NCI-H1436 (cell line): Measurements from ENCODE around the gene RCVRN.

Experiments
- DNase-seq: peaks from one replicate; lab custom pipeline; 2025; lab: John Stamatoyannopoulos, UW

RCVRN gene

DNA sequence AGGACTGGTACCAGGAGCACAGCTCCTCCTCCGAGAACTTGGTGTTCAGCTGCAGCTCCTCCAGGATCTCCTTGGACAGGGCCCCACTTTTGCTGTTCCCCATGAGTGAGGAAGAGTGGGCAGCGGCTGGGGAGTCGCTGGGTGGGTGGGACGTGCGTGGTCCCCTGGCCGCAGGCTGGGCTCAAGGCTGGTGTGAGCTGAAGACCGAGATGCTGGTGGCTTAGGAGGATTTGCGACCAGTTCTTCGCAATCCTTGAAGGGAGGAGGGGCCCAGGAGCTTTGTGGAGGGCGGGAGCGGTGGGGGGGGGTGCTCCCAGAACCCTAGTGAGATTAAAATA, at the start of gene RCVRN:
Gene RCVRN (minus strand): TSS at position 194 of the 338 bp plus-strand sequence. CDS start 91 bp downstream, at position 103.
- DNase-seq, result no peak

DNA sequence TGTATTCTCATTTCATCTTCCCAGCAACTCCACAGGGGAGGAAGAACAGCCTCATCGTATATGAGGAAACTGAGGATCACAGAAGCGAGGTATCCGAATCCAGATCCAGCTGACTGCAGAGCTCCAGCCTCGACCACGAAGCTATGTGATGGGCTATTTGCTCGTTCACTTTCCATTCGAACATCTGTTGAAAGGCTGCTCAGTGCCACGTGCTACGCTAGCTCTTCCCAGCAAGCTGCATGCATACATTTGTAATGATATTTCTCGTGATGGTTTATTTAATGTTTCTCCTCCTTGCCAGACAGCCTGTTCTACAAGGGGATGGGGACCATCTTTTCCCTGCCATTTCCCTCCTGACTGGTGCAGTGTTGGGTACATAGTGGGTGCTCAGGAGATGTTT, 48.4 kb upstream of the RCVRN start:
- no peak for DNase-seq

DNA sequence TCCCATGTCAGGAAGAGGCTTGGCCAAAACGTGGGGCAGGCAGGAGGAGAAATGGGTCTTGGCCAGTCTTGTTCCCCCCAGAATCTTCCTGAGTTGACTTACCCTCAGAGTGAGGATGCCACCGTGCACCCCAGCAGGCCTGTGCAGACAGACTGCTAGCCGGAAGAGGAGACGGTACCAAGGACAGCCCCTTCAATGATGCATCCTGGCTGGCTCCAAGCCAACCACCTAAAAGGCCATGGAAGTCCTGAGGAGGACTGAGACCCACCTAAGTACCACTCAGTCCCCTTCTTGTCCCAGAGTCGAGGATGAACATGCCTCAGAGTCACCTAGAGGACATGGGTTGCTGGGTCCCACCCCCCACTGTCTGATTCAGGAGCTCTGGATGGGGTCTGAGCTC, 46.7 kb upstream of the RCVRN start:
- DNase-seq, result no peak

DNA sequence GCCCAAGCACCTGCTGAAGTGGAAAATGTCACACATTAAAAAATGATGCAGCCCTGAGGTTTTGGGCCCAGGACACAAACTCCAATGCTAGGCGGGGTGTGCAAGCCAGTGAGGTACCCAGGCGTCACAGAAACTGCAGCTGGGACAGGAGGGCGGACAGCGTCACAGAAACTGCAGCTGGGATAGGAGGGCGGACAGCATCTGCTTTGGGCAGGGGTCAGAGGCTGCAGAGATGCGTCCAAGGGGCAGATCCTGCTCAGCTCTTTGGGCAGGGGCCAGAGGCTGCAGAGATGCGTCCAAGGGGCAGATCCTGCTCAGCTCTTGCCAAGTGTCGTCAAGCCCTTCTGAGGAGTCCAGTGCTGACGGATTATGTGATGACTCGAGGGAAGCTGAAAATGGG, 43.9 kb upstream of the RCVRN start:
- no peak for DNase-seq

DNA sequence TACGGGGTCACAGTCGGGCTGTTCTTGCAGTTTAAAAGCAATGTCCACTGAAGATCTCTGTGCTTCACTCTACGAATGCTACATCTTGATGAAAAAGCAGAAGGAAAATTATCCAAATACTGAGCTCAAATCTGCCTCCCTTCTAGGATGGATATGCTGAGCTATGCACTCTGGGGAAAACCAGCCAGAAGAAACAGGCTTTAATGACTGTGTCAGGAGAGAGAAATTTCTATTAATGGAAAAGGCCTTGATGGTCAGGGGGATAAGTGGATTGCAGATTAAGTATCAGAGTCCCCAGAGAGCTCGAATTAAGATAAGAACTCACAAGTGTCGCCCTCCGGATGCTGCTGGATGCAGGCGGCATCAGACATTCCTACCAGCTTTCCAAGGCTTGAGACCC, 39.6 kb upstream of the RCVRN start:
- no peak for DNase-seq

DNA sequence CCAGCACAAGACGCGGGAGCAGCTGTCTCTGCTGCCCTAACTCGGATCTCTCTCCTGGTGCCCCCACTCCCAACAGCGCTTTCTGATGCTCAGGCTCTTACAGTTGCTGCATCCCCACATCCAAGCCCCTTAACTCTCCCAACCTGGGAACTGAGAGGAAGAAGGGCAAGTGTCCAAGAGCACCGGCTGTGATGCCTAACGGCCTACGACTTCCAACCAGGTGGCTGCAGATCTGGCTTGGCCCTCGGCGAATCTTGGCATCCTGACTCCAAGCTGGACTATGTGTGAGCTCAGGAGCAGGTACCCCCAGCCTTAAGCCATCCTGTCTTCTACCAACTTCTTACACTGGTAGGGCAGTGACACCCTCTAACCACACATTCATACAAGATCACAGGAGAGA, 38.3 kb upstream of the RCVRN start:
- no peak for DNase-seq

DNA sequence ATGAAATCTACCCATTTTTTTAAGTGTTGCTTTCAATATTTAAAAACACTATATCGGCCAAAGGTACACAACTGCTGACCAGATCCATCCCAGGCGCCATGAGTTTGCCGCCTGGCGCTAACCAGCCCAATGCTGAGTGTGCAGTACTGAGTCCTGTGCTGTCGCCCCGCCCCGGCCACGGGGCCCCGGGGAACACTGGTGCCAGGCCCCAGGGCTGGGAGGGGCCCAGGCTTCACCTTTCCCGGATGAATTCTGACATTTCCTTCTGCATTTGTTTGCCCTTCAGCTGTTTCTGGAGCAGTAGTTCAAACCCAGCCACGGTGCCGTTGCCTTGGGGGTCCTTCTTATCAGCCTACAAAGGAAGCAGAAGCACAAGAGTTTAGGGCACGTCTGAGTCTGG, 37.8 kb upstream of the RCVRN start:
- no peak for DNase-seq

DNA sequence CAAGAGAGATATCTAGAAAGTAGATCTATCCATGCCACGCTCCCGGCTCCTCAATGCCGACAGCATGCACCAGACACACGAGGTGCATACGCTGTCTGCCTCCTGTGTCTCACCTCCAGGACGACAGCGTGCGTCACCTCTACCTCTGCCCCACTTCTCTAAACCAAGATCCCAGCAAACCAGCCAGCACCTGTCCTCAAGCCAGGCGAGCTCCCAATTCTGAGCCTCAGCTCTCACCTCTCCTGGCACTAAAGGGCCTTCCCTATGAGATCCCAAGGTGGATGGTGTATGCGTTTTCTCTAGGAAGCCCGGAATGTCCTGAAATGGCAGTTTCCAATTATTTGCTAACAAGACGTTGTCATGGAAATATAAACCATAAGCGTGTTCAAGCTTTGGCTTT, 36.2 kb upstream of the RCVRN start:
- no peak for DNase-seq

DNA sequence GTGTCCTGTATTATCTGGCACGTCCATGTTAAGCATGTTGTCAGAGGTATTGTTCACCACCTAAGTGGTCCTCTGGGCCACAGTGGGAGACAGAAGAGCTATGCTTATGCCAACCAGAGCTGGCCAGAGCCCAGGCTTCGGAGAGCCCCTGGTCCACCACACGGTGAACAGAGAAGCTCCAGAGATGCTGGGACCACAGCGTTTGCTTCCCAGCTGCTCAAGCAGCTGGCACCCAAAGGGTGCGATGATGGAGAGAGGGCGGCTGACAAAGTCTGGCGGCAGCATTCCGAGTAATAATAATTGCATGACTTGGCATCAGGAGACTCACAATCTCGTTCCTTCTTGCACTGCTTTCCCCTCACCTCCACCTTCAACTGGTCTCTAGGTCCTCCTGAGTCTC, 35.8 kb upstream of the RCVRN start:
- no peak for DNase-seq

DNA sequence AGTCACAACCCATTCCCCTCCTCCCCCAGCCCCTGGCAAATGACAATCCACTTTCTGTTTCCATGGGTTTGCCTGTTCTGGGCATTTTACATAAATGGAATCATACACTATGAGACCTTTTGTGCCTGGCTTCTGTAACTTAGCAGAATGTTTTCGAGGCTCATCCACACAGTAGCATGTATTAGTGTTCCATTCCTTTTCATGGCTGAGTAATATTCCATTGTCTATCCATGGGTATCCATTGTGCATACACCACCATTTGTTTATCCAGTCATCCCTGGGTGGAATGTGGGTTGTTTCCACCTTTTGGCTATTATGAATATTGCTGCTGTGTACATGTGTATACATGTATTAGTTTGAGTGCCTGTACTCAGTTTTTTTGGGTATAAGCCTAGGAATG, 33.7 kb upstream of the RCVRN start:
- DNase-seq, result no peak

DNA sequence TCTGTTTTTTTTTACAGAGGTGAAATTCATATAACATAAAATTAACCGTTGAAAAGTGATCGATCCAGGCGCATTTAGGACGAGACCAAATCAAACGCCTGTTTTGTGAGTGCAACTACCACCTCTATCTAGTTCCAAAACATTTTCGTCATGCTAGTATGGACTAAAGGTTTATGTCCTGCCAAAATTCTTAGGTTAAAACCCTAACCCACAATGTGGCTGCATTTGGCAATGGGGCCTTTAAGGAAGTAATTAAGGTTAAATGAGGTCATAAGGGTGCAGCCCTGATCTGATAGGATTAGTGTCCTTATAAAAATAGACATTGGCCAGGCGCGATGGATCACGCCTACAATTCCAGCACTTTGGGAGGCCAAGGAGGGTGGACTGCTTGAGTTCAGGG, 32.8 kb upstream of the RCVRN start:
- DNase-seq, result no peak

DNA sequence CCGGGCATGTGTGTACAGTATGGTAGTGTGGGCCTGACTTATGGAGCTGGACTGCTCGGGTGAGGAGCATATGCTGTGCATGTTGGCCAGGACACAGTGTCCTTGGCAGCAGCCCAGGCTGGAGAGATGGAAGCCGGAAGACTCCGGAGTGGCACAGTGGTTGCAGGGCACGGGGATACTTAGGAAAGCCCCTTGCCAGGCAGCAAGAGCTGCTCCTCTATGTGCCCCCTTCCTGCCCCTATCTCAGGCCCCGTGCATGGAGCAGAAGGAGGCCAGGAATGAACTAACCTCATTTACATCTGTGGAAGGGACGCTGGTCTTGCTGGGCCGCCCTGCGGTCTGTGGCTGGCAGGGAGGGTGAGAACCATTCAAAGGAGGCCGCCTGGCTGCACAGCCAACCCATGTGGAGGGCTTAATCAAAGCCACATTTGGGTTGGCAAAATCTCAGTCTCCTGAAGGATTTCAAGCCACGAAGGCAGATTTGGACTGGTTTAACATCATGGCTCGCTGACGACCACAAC, 32.2 kb upstream of the RCVRN start:
- DNase-seq, result no peak

DNA sequence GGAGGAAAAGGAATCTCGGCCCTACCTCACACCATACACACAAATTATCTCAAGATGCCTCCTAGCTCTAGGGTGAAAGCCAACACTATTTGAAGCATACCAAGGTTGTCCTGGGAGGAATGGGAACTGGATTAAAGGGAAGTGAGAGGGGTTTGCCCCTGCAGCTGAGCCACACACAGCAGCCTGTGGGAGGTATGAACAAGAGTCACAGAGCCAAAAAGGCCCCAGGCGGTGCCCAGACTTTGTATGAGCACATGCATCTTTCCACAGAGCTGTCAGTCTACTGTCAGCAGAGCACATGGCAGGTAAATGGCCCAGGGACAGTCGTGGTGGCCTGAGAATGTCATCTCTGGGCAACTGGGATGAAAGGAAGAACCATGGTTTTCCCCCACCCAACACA, 31.0 kb upstream of the RCVRN start:
- no peak for DNase-seq

DNA sequence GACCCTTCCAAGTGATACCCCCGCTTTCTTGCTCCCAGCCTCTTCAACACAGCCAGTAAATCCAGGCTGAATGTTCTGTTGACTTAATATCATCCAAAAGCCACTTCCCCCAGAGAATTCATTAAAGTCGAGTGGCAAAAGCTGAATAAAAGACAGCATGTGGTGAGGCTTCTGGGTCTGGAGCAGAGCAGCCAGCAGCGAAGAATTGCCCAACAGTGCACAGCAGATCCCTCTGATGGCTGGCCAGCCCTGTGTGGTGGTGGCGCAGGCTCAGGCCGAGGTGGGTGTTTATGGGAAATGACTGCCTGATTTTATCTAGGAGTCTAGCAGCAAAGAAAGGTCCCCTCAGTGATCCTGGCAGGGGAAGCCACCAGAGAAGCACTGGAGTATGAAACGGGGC, 30.3 kb upstream of the RCVRN start:
- no peak for DNase-seq

DNA sequence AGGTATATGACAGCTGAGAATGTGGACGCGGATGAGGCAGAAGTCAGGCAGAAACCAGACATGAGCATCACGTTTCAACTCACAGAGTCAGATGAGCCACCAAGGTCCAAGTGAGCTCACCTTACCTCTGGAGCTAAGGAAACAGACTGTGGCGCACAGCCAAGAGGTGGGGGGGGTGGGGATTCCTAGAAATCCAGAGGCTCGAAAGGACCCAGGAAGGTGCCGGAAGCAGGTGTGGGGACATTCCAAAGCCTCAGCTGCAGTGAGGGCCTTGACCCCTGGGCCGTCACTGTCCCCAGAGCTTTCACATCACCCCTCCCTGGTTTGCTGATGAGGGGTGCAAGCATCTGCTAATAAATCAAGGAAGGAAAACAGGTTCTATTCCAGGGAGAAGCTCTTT, 29.3 kb upstream of the RCVRN start:
- no peak for DNase-seq

DNA sequence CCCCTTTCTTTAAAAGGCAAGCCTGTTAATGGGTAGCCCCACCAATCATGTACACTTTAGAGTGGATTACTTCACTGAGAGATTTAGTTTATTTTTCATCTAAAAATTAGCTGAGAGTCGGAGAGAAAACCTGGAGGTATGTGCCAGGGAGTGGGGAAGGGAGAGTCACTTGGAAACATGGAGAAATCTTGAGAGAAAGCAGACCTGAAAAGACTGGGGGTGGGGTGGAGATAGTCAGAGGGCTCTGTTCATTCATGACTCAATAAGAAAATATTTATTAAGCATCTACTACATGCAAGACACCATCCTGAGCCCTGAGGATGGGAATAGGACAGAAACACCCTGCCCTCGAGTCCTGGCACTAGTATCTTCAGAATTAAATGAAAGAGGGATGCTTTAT, 27.4 kb upstream of the RCVRN start:
- no peak for DNase-seq

DNA sequence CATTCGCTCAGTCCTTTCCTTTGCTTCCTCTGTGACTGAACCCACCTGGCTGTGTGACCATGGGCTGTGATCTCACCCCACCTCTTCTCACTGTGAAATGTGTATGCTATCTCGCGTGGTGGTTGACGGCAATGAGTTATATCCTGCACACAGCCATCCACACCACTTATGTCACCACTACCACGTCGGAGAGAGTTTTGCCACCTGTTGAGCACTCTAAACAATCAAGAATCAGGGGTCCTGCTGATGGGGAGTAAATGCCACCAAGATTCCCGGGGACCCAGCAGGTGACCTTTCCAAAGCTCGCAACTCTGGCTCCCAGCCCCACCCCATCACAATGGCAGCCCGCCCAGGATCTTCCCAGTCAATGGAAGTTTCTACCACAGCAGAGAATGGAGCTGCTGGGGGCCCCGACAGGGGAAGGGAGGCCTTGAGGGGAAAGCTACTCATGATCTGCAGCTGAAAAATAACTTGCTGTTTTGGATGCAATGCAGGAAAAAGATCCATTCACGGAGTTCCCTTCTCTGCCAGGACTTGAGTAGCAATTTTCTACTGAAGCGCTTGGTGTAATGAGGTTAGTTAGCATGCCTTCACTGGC, 26.2 kb upstream of the RCVRN start:
- DNase-seq, result no peak

DNA sequence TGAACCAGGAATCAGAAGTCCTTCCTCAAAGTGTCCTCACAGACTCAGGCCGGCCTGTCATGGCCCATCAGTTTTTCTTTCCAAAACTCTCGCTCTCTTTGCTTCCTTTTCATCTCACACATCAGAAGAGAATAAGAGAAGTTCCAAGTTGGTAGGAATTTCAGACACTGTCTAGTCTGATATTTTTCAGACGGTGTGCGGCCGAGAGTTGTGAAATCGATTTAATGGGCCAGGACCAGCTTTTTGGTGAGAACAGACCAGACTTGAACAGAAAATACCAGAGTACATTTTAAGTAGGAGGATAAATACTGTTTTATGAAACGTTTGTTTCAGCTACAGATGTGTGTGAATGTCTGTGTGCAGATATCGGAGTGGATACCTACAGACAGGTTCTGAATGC, 24.8 kb upstream of the RCVRN start:
- DNase-seq, result no peak

DNA sequence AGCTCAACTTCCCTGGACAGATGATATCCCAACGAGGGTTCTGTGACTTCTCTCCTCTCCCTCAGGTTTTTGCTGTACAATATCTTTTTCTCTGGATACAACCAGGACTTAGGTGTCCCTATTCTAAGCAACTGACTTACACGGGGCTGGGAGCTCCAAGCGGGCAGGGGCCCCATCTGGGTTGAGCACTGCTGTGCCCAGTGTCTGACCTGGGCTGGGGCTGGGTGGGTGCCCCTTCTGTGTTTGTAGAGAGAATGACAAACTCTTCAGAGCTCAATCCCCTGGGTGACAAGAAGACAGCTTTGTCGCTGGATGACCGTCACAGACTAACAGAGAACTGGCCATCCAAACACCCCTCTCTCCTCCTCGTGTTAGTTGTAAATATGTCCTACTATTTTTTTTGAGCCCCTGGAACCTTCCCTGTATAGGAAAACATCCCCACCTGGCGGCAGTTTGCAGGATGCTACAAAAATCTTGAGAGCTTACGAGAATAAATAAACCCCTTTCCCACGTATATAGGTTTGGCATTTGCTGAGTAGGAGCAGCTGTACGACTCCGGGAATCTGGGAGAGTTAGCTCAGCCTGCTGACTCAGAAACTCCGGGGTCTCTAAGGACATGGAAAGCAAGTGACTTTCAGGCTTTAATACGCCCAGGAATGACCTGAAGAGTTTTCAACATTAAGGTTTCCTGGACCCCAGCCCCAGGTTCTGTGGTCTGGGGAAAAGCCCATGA, 23.7 kb upstream of the RCVRN start:
- DNase-seq, result peak; percentile 7

DNA sequence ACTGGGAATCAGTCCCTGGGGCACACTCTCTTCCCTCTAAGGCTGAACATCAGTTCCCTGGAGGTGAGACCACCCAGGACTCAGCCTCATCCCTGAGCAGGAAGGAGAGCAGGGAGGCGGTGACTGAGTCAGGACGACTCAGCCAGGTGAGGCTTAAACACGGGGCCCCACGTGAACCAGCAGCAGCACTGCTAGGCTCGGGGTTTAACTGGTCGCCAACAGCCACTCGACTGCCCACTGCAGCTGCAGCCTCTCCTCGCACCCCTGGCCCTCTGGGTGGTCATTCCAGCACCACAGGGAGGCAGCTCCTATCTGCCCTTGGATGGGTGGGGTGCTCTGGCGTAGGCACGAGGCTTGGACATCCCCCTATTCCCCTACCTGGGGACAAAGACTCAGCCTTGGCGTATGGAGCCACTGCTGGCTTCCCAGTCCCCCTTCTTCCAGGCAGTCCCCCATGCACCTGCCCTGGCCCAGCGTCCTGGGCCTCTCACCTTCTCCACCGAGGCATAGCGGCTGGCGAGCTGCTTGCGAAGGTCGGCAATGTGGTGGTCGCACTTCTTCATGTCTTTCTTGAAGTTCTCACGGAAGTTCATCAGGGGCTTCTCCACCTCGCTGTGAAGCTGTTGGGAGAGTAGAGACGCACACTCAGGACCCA, 21.2 kb upstream of the RCVRN start:
- DNase-seq, result no peak

DNA sequence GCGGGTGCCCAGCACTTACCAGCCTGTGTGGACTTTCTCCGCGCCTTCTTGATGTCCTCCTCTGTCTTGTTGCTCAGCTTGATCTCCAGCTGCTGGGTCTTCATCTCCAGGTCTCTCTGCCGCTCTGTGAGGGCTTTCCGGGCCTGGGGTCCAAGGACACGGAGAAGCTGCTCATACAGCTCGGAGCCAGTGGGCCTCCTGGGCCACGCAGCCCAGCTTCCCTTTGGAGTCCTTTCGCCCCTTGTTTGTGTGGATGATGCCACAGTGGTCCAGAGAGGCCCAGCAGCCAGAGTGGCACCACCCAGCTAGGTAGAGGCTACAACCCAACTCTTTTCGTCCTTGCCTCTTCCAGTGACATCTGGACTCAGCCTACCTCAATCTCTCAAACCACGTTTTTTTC, 20.4 kb upstream of the RCVRN start:
- no peak for DNase-seq

DNA sequence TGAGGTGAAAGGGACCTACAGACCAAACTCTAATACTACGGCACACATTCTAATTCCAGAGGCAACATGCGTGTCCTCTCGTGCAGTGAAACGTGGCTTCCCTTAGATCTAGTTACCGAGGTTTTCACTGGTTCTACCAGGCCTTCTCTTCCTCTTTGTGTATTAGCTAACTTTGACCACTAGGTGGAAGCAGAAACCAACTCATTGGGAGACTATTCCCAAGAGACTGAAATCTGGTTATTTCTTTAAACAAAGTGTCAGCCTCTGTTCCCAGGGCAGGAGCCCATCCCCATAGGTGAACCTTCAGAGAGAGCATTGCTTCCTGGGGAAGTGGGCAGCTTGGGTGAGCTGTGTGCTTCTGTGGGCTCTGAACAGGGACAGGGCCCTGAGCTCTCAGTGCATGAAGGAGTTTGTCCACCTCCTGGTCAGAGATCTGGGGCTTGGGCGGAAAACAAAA, 19.7 kb upstream of the RCVRN start:
- DNase-seq, result peak; percentile 72
